Small intestine (tissue), 7 donors: ENCODE results near the gene MEGF6. TPM values are rescaled to one million over a fixed set of nuclear protein-coding genes. Genes with fewer than 3 reads are reported as not detected.

Source experiments
- DNase-seq, 2 donors: peaks; one replicate each; pipeline versions ENCODE4 v3.0.0 to v3.0.0-alpha.2; 2013
- FAIRE-seq: peaks from 2 replicates; lab custom pipeline; 2012; peaks lifted over from hg19 to GRCh38; lab: Jason Lieb, UNC
- H3K27ac ChIP-seq, 3 donors: one replicate each; pipeline ENCODE4 v1.5.1; 2013; ENCODE audit warnings: low read length in 2 of 3, mild to moderate bottlenecking in 2 of 3, control low read depth in 1 of 3, inconsistent platforms in 1 of 3, low read depth in 1 of 3, moderate library complexity in 1 of 3
- H3K27me3 ChIP-seq, 3 donors: one replicate each; pipeline ENCODE4 v1.6.1; 2013; ENCODE audit warnings: low read length in 3 of 3, inconsistent platforms in 1 of 3; ENCODE audit not compliant: control insufficient read depth in 3 of 3, insufficient read depth in 3 of 3
- H3K36me3 ChIP-seq, 3 donors: one replicate each; pipeline ENCODE4 v1.6.1; 2013; ENCODE audit warnings: low read length in 3 of 3, inconsistent platforms in 1 of 3, low read depth in 1 of 3, mild to moderate bottlenecking in 1 of 3, moderate library complexity in 1 of 3; ENCODE audit not compliant: control insufficient read depth in 3 of 3, insufficient read depth in 2 of 3
- H3K4me1 ChIP-seq, 3 donors: one replicate each; pipeline ENCODE4 v1.6.1; 2013; ENCODE audit warnings: low read length in 2 of 3, inconsistent platforms in 1 of 3, low read depth in 1 of 3, mild to moderate bottlenecking in 1 of 3, moderate library complexity in 1 of 3; ENCODE audit not compliant: control insufficient read depth in 3 of 3, insufficient read depth in 2 of 3
- H3K4me3 ChIP-seq, 3 donors: one replicate each; pipeline ENCODE4 v1.5.1; 2013; ENCODE audit warnings: low read length in 3 of 3, control low read depth in 1 of 3, inconsistent platforms in 1 of 3, low read depth in 1 of 3, mild to moderate bottlenecking in 1 of 3, moderate library complexity in 1 of 3
- H3K9me3 ChIP-seq, 2 donors: one replicate each; pipeline ENCODE4 v1.6.1; 2013; ENCODE audit warnings: low read depth in 1 of 2, low read length in 1 of 2; ENCODE audit not compliant: control insufficient read depth in 2 of 2, insufficient read depth in 1 of 2
- WGBS, 3 donors: extraction: QIAGEN DNeasy Blood & Tissue Kit; methylation state at CpG; one replicate each; pipeline ENCODE4 v1.1.7; 2013; 5-methylcytosine and 5-hydroxymethylcytosine counted together
- polyA plus RNA-seq, 4 donors: library from polyadenylated mRNA; stranded (reverse) in 3 of 4; unstranded in 1 of 4; fragments of 200-250 nt in 3 of 4; fragments of 120-200 nt in 1 of 4; gene quantifications; one replicate each; pipeline versions ENCODE4 v1.2.1 to v1.2.3, GENCODE V29; 2013
- donor health status: healthy with polysubstance abuse.
- donor health status: control.
- donor health status: control.
- donor health status: Bipolar disorder and iron deficiency.
- donor health status: healthy.

Gene MEGF6
- polyA plus RNA-seq, 4 donors: 0.45 to 5.8 (median 3.7) TPM

DNA sequence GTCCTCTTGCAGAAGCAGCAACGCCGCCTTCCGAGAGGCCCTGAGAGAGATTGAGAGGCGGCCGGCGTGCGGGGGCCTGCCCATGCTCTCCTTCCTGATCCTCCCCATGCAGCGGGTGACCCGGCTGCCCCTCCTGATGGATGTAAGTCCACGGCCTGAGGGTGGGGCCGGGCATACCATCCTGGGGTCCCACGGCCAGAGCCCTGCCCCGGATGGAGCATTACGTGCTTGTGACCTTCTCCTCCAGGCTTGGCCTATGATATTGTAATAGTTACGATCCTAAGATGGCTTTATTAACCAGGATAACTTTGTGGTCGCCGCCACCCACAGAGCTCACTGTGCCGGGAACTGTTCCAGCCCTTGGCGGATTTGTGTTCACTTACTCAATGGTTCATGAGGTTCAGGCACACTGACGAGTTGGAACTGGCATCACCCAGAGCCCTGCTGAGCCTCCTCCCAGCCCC, 137.9 kb downstream of the MEGF6 start:
- DNase-seq: no peak
- 78 to 86% (median 82%) methylated on average over 20 of the region's 20 CpGs for WGBS, 3 donors

DNA sequence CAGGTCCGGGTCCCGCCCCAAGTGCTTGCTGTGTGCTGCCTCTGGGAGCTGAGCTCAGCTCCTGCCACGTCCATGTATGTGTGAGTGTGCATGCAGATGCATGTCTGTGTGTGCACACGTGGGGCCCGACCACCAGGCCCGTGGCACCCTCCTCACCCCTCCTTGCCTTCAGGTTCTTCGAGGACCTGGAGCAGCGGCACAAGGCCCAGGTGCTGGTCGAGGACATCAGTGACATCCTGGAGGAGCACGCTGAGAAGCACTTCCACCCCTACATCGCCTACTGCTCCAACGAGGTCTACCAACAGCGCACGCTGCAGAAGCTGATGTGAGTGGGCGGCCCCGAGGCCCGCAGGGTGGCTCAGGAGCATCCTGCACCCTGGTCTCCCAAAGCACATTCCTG, 138.4 kb downstream of the MEGF6 start:
- 87 to 92% (median 90%) methylated on average over 16 to 17 of the region's 17 CpGs for WGBS, 3 donors
- no peak for DNase-seq
- no peak for FAIRE-seq
- H3K9me3 ChIP-seq: no peaks in the 10 kb centered on the region
- H3K27me3 ChIP-seq: no peaks in the 10 kb centered on the region
- peaks cover 0 to 16% (median 0%) of the 10 kb centered on the region in 3 donors for H3K4me1 ChIP-seq
- no peak overlapping the region for H3K4me3 ChIP-seq
- no peak overlapping the region for H3K27ac ChIP-seq
- peaks cover 2 to 83% (median 7%) of the 10 kb centered on the region in 3 donors for H3K36me3 ChIP-seq

More for the DNA sequence above, 137.9 kb downstream of the MEGF6 start:
- H3K4me3 ChIP-seq: no peak overlapping the region
- H3K27ac ChIP-seq: no peak overlapping the region
- peaks cover 0 to 83% (median 7%) of the 10 kb centered on the region in 3 donors for H3K36me3 ChIP-seq
- H3K4me1 ChIP-seq: peaks cover 0 to 16% (median 0%) of the 10 kb centered on the region in 3 donors
- no peaks in the 10 kb centered on the region for H3K27me3 ChIP-seq
- H3K9me3 ChIP-seq: no peaks in the 10 kb centered on the region
- FAIRE-seq: no peak

- Histone ChIP-seq H3K36me3 (peaks cover 2 to 83% (median 7%) of the 10 kb centered on the region in 3 donors), H3K27me3 (no peaks in the 10 kb centered on the region), H3K4me1 (peaks cover 0 to 16% (median 0%) of the 10 kb centered on the region in 3 donors), H3K4me3 (no peak overlapping the region), H3K9me3 (no peaks in the 10 kb centered on the region), H3K27ac (no peak overlapping the region)
- no peak for DNase-seq
- no peak for FAIRE-seq
- WGBS, 3 donors: 75 to 78% (median 75%) methylated on average over 21 to 25 of the region's 25 CpGs
Observed at GRCh38 chr1:3472088-3472850, 139.0 kb downstream of the MEGF6 start.

- H3K27ac ChIP-seq: peak overlapping the region in 1 of 3 donors; percentile 44
- 49 to 69% (median 68%) methylated on average over 22 to 25 of the region's 25 CpGs for WGBS, 3 donors
- H3K4me3 ChIP-seq: no peak overlapping the region
- no peaks in the 10 kb centered on the region for H3K9me3 ChIP-seq
- H3K36me3 ChIP-seq: peaks cover 2 to 89% (median 12%) of the 10 kb centered on the region in 3 donors
- peaks cover 0 to 16% (median 0%) of the 10 kb centered on the region in 3 donors for H3K4me1 ChIP-seq
- FAIRE-seq (no peak), DNase-seq (peak; percentile 20 to 69)
- no peaks in the 10 kb centered on the region for H3K27me3 ChIP-seq
Observed at GRCh38 chr1:3471356-3472087, 139.8 kb downstream of the MEGF6 start.

- H3K27me3 ChIP-seq: no peaks in the 10 kb centered on the region
- no peak overlapping the region for H3K4me3 ChIP-seq
- H3K36me3 ChIP-seq: peaks cover 2 to 89% (median 12%) of the 10 kb centered on the region in 3 donors
- H3K4me1 ChIP-seq: peaks cover 0 to 16% (median 0%) of the 10 kb centered on the region in 3 donors
- WGBS, 3 donors: 83 to 88% (median 86%) methylated on average over 22 of the region's 22 CpGs
- FAIRE-seq (no peak), DNase-seq (no peak)
- peak overlapping the region in 1 of 3 donors; percentile 44 for H3K27ac ChIP-seq
- no peaks in the 10 kb centered on the region for H3K9me3 ChIP-seq
Observed at GRCh38 chr1:3470650-3471355, 140.5 kb downstream of the MEGF6 start.

GRCh38 chr1:3469849-3470649, 141.3 kb downstream of the MEGF6 start:
- Histone ChIP-seq H3K9me3 (no peaks in the 10 kb centered on the region), H3K4me3 (no peak overlapping the region), H3K27ac (no peak overlapping the region), H3K36me3 (peaks cover 2 to 93% (median 12%) of the 10 kb centered on the region in 3 donors), H3K4me1 (peaks cover 0 to 16% (median 0%) of the 10 kb centered on the region in 3 donors), H3K27me3 (no peaks in the 10 kb centered on the region)
- DNase-seq: no peak
- FAIRE-seq: no peak
- 84 to 88% (median 85%) methylated on average over 15 to 17 of the region's 17 CpGs for WGBS, 3 donors

- DNase-seq (no peak), FAIRE-seq (no peak)
- Histone ChIP-seq H3K27me3 (no peaks in the 10 kb centered on the region), H3K4me1 (peaks cover 0 to 16% (median 0%) of the 10 kb centered on the region in 3 donors), H3K4me3 (no peak overlapping the region), H3K9me3 (no peaks in the 10 kb centered on the region), H3K27ac (no peak overlapping the region), H3K36me3 (peaks cover 3 to 97% (median 12%) of the 10 kb centered on the region in 3 donors)
- 93 to 94% (median 94%) methylated on average over 27 to 31 of the region's 31 CpGs for WGBS, 3 donors
Observed at GRCh38 chr1:3469104-3469848, 142.0 kb downstream of the MEGF6 start.
